ENCODE results near the gene ZBTB40.

The ZBTB40 gene

DNA sequence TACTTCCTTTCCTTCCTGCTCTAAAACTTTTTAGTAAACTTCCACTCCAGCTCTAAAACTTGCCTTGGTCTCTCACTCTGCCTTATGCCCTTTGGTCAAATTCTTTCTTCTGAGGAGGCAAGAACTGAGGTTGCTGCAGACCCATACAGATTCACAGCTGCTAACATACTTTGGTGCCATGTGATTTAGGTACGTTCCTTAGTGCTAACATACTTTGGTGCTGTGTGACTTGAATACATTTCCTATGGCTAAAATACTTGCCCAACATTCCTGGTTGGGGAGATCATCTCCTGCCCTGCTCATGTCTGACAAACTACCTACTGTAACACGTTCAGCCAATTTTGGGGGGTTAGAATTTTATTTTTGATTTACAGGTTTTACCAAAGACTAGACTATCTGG lies 6.8 kb upstream of the ZBTB40 start:
- H3K4me3 ChIP-seq (ENCODE audit: low read depth, low read length): no peak overlapping the region
- H3K36me3 ChIP-seq: no peaks in the 10 kb centered on the region
- no peak for DNase-seq
- H3K9me3 ChIP-seq (ENCODE audit: severe bottlenecking): no peaks in the 10 kb centered on the region
- H3K27me3 ChIP-seq (ENCODE audit: insufficient read depth, low read depth, severe bottlenecking): no peaks in the 10 kb centered on the region
- TF ChIP-seq, protein P1, sequence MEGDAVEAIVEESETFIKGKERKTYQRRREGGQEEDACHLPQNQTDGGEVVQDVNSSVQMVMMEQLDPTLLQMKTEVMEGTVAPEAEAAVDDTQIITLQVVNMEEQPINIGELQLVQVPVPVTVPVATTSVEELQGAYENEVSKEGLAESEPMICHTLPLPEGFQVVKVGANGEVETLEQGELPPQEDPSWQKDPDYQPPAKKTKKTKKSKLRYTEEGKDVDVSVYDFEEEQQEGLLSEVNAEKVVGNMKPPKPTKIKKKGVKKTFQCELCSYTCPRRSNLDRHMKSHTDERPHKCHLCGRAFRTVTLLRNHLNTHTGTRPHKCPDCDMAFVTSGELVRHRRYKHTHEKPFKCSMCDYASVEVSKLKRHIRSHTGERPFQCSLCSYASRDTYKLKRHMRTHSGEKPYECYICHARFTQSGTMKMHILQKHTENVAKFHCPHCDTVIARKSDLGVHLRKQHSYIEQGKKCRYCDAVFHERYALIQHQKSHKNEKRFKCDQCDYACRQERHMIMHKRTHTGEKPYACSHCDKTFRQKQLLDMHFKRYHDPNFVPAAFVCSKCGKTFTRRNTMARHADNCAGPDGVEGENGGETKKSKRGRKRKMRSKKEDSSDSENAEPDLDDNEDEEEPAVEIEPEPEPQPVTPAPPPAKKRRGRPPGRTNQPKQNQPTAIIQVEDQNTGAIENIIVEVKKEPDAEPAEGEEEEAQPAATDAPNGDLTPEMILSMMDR (IDR thresholded peaks at IDR 0.05; ENCODE audit: low read depth, low read length): no peak
- no peak overlapping the region for H3K27ac ChIP-seq

DNA sequence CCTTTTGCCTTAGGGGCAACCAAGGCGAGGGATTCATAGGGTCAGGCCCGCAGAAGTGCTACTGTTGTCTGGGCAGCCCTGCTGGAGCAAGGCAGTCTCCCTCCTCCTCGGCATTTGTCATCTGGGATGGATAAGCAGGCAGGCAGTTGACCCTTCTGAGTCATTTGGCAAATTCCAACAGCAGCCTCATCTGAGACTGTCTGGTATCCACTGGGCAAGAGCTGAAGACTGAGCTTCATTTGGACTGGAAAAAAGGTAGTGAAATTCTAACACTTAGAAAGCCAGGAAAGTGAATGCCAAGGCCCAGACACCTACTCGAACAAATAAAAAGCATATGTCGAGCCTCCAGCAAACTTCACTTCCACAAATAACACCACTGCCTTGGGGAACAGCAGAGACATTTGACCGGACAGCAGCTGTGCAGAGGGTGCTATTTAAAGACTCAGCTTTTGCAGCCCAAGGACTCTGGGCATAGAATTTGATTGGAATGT lies 4.0 kb upstream of the ZBTB40 start:
- no peak for DNase-seq
- Histone ChIP-seq H3K27ac (no peak overlapping the region), H3K36me3 (peaks cover 4% of the 10 kb centered on the region; the same call in 1 of the 2 replicates), H3K4me3 (ENCODE audit: low read depth, low read length) (no peak overlapping the region), H3K9me3 (ENCODE audit: severe bottlenecking) (no peaks in the 10 kb centered on the region), H3K27me3 (ENCODE audit: insufficient read depth, low read depth, severe bottlenecking) (no peaks in the 10 kb centered on the region)
- TF ChIP-seq, protein P1 (IDR thresholded peaks at IDR 0.05; ENCODE audit: low read depth, low read length): no peak

DNA sequence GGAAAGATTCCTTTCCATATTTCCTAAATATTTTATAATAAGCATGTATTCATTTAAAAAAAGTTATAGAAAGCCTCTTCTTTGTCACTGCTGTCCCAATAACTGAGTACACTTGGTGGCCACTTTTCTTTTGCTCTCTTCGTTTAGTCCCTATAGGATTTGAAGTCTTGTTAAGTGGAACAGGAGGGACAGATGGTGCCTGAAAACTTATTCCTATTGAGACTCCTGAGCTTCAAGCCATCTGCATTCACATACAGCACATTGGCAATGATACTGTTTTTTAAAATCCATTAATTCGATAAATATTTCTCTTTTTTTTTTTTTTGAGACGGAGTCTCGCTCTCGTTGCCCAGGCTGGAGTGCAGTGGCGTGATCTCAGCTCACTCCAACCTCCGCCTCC lies 2.0 kb upstream of the ZBTB40 start:
- H3K27me3 ChIP-seq (ENCODE audit: insufficient read depth, low read depth, severe bottlenecking): no peaks in the 10 kb centered on the region
- H3K9me3 ChIP-seq (ENCODE audit: severe bottlenecking): no peaks in the 10 kb centered on the region
- H3K4me3 ChIP-seq (ENCODE audit: low read depth, low read length): no peak overlapping the region

DNA sequence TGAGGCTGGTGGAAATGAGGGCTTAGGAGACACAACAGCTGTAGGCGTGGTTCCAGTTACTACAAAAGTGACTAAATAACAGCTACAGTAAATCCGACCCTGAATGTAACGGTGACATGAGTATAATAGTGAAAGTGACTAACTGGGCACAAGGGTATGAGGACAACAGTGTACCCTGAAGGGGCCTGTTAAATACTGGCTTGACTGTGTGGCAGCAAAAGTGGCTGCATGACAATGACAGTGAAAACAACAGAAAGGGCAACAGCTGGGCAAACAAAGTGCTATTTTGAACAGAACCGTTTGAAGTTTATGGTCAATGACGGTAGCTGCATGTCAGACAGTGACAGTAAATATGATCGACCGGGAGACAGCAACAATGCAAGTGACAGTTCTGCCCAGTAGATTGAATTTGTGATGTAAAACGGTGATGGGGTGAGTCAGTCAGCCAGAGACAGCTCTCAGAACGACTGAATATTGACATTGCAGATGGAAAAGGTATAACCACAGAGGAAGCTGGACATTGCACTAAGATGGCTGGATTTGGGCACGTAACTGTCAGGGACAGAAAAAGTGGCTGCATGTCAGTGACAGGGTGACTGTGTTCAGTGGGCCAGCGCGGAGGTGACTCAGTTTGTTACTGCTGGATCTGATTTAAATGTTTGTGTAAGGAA lies 1.2 kb upstream of the ZBTB40 start:
- Histone ChIP-seq H3K36me3 (peaks cover 4% of the 10 kb centered on the region; the same call in 1 of the 2 replicates), H3K27me3 (ENCODE audit: insufficient read depth, low read depth, severe bottlenecking) (no peaks in the 10 kb centered on the region), H3K4me3 (ENCODE audit: low read depth, low read length) (no peak overlapping the region), H3K9me3 (ENCODE audit: severe bottlenecking) (no peaks in the 10 kb centered on the region), H3K27ac (no peak overlapping the region)
- TF ChIP-seq, protein P1 (IDR thresholded peaks at IDR 0.05; ENCODE audit: low read depth, low read length): no peak
- DNase-seq: no peak

More for the DNA sequence above, 2.0 kb upstream of the ZBTB40 start:
- H3K27ac ChIP-seq: no peak overlapping the region
- TF ChIP-seq, protein P1 (IDR thresholded peaks at IDR 0.05; ENCODE audit: low read depth, low read length): no peak
- H3K36me3 ChIP-seq: peaks cover 4% of the 10 kb centered on the region; the same call in 1 of the 2 replicates
- no peak for DNase-seq

DNA sequence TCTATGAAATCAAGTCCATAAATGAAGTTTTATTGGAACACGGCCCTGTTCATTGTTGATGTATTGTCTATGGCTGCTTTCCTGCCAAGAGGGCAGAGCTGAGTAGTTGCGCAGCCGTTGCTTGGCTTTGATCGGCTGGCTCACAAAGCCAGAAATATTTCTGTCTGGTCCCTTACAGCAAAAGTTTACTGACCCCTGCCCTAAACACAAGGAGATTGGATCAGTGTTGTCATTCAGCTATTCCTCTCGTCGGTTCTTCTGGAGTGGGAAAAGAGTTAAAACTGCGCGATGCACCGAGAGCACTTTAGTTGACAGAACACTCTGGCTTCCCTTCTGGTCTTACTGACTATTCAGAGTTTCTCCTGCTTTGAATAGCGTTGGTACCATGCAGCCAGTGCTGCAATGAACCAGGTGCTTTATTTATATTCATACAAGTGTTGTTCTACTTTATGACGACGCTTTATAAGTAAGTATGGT lies 868 bp downstream of the ZBTB40 start:
- peaks cover 4% of the 10 kb centered on the region; the same call in 1 of the 2 replicates for H3K36me3 ChIP-seq
- DNase-seq: no peak
- H3K27me3 ChIP-seq (ENCODE audit: insufficient read depth, low read depth, severe bottlenecking): no peaks in the 10 kb centered on the region
- H3K4me3 ChIP-seq (ENCODE audit: low read depth, low read length): peak overlapping the region; percentile 96
- H3K27ac ChIP-seq: peak overlapping the region; percentile 89
- H3K9me3 ChIP-seq (ENCODE audit: severe bottlenecking): no peaks in the 10 kb centered on the region
- TF ChIP-seq, protein P1 (IDR thresholded peaks at IDR 0.05; ENCODE audit: low read depth, low read length): no peak

Data from WERI-Rb-1 (cell line).